ACHN (cell line): ENCODE measurements around the gene SGCD.

Source experiments
- DNase-seq: peaks from one replicate; pipeline ENCODE4 v3.0.0-alpha.2; 2015
- in situ Hi-C: cut with HindIII; loops from 2 replicates; pipeline ENCODE4 v1.10.0; 2017; ENCODE audit warnings: low sequenced_read_pairs, low pct_ligation_motif_present, low pct_unique_long_range_greater_than_20kb

Gene SGCD

GRCh38 chr5:156476678-156477077 is 149.7 kb downstream of the SGCD start:
- DNase-seq, result no peak
- in situ Hi-C loops, result no loop called here

- in situ Hi-C loops, result no loop called here
- no peak for DNase-seq
Observed at GRCh38 chr5:156477196-156477595, 150.2 kb downstream of the SGCD start.

- in situ Hi-C loops, result no loop called here
- no peak for DNase-seq
Observed at GRCh38 chr5:156479849-156480248, 152.9 kb downstream of the SGCD start.

GRCh38 chr5:156481741-156482140 is 154.8 kb downstream of the SGCD start:
- no peak for DNase-seq
- in situ Hi-C loops, result no loop called here

GRCh38 chr5:156482818-156483217 is 155.9 kb downstream of the SGCD start:
- in situ Hi-C loops, result no loop called here
- no peak for DNase-seq

GRCh38 chr5:156486394-156487238 is 159.7 kb downstream of the SGCD start:
- no peak for DNase-seq
- in situ Hi-C loops, result no loop called here

- DNase-seq, result no peak
Observed at GRCh38 chr5:156491766-156492165, 164.8 kb downstream of the SGCD start.

GRCh38 chr5:156496291-156496690 is 169.3 kb downstream of the SGCD start:
- in situ Hi-C loops, result no loop called here
- no peak for DNase-seq

More at GRCh38 chr5:156491766-156492165, 164.8 kb downstream of the SGCD start:
- in situ Hi-C loops, result no loop called here

GRCh38 chr5:156497804-156498208 is 170.8 kb downstream of the SGCD start:
- in situ Hi-C loops, result no loop called here

GRCh38 chr5:156498226-156498980 is 171.4 kb downstream of the SGCD start:
- in situ Hi-C loops, result no loop called here

More at GRCh38 chr5:156497804-156498208, 170.8 kb downstream of the SGCD start:
- DNase-seq, result no peak

GRCh38 chr5:156500755-156501154 is 173.8 kb downstream of the SGCD start:
- DNase-seq, result no peak
- in situ Hi-C loops, result no loop called here

More at GRCh38 chr5:156498226-156498980, 171.4 kb downstream of the SGCD start:
- no peak for DNase-seq

GRCh38 chr5:156505101-156505500 is 178.1 kb downstream of the SGCD start:
- no peak for DNase-seq
- in situ Hi-C loops, result no loop called here

GRCh38 chr5:156513123-156513815 is 186.3 kb downstream of the SGCD start:
- no peak for DNase-seq

GRCh38 chr5:156515121-156515520 is 188.2 kb downstream of the SGCD start:
- in situ Hi-C loops, result no loop called here
- no peak for DNase-seq

More at GRCh38 chr5:156513123-156513815, 186.3 kb downstream of the SGCD start:
- in situ Hi-C loops, result no loop called here

GRCh38 chr5:156515803-156516360 is 188.9 kb downstream of the SGCD start:
- DNase-seq, result no peak
- in situ Hi-C loops, result no loop called here

- in situ Hi-C loops, result no loop called here
- DNase-seq, result no peak
Observed at GRCh38 chr5:156522651-156523529, 195.9 kb downstream of the SGCD start.

- in situ Hi-C loops, result no loop called here
Observed at GRCh38 chr5:156523607-156524006, 196.6 kb downstream of the SGCD start.

More at GRCh38 chr5:156523607-156524006, 196.6 kb downstream of the SGCD start:
- DNase-seq, result no peak
